ENCODE data around the gene CDHR4.

DNA sequence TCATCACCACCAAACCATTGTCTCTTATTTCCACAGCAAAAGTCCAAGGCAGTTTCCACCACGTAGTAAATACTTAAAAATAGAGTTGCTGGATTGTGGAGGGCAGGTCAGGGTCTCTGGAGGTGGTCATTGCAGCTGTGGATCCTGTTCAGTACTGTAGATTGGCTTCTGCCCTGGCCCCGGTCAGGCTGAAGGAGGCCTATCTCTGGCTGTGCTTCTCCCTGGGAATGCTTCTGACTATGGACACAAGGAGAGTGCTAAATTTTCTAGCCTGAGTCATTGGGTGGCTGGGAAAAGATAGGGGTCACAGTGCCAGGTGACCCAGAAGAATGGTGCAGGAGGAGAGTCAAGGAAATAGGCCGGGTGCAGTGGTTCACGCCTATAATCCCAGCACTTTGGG is 49.6 kb downstream of the CDHR4 start:
- no peak for TF ChIP-seq POLR2A (IDR thresholded peaks at IDR 0.05)
- no peak for TF ChIP-seq EP300 (IDR thresholded peaks at IDR 0.05)

All from ovary (tissue), 1 donor.